ENCODE measurements around the gene RUSF1. TPM values are rescaled to one million over a fixed set of nuclear protein-coding genes. Genes with fewer than 3 reads are reported as not detected.

RUSF1 gene
- total and polyA plus RNA-seq, 4 donors = 15.3 to 71.7 (median 56.5) TPM

DNA sequence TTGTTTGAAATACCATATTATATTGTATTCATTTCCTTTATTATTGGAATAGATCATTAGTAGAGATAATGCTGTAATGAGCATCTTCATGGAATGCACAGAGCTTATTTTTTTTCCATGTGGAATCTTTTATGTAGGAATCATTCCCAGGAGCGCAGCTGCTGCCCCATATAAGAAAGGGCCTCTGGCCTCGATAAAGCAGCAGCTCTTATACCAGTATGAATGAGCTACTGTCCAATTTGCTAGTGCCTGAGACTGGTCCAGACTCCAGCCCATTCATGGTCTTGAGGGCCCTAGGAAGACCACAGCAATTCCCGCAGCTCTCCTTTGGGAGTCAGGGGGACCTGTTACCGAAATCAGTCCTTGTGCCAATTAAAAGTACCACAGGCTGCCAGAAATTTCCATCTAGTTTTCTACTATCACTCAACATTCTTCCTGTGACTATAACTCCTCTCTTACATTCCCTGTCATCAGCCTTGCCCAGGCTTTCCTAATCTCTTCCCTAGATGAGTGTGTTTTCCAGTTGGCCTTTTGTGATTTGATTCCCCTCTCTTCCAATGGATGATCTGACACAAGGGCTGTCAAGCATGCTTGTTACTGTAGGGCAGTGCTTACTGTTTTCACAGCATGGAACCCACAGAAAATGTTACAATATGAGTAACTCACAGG, 67.5 kb downstream of the RUSF1 start:
- intact Hi-C loops (cut with DNase I) = loop anchor here (10.0 kb wide), 1 partner anchor 256 kb away; the partner anchor contains the start of gene FUS (in 2 of the 2)
- no peak for ATAC-seq (ENCODE audit: low FRiP score)
- Histone ChIP-seq H3K36me3 (ENCODE audit: control insufficient read depth in 1 of 2, insufficient read depth in 2 of 2, low read length in 1 of 2) (no peaks in the 10 kb centered on the region), H3K4me3 (ENCODE audit: low read length in 2 of 2) (no peak overlapping the region), H3K9me3 (ENCODE audit: control insufficient read depth, low read length) (no peaks in the 10 kb centered on the region), H3K27ac (ENCODE audit: low read depth in 1 of 2, low read length in 2 of 2) (no peak overlapping the region), H3K4me1 (ENCODE audit: control insufficient read depth in 1 of 2, insufficient read depth in 2 of 2, low read length in 2 of 2) (no peaks in the 10 kb centered on the region), H3K27me3 (ENCODE audit: control insufficient read depth in 1 of 2, insufficient read depth in 2 of 2, low read length in 1 of 2) (no peaks in the 10 kb centered on the region)
- no peak for DNase-seq
- WGBS, 2 donors = 38 to 49% methylated on average over 4 of the region's 4 CpGs

DNA sequence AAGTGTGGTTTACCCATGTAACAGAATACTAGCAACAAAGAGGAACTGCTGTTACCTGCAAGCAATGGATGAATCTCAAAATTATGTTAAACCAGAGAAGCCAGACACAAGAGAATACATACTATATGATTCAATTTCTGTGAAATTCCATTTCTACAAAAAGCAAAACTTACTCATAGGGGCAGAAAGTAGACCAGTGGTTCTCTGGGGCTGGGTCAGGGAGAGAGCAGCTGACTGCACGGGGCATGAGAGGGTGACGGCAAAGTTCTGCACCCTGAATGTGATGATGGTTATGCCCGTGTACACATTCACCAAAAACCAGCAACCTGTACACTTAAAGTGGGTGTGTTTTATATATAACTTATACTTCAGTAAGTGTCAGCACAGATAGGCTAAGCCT, 68.7 kb downstream of the RUSF1 start:
- peak in 1 of 2 donors; percentile 2 for DNase-seq

More for the DNA sequence above, 68.7 kb downstream of the RUSF1 start:
- H3K4me1 ChIP-seq (ENCODE audit: control insufficient read depth in 1 of 2, insufficient read depth in 2 of 2, low read length in 2 of 2) = no peaks in the 10 kb centered on the region
- H3K27ac ChIP-seq (ENCODE audit: low read depth in 1 of 2, low read length in 2 of 2) = no peak overlapping the region
- WGBS, 2 donors = 74 to 75% methylated on average over 3 of the region's 3 CpGs
- intact Hi-C loops (cut with DNase I) = no loop called here
- H3K4me3 ChIP-seq (ENCODE audit: low read length in 2 of 2) = no peak overlapping the region
- no peaks in the 10 kb centered on the region for H3K36me3 ChIP-seq (ENCODE audit: control insufficient read depth in 1 of 2, insufficient read depth in 2 of 2, low read length in 1 of 2)
- ATAC-seq (ENCODE audit: low FRiP score) = no peak
- no peaks in the 10 kb centered on the region for H3K9me3 ChIP-seq (ENCODE audit: control insufficient read depth, low read length)
- H3K27me3 ChIP-seq (ENCODE audit: control insufficient read depth in 1 of 2, insufficient read depth in 2 of 2, low read length in 1 of 2) = no peaks in the 10 kb centered on the region

Other genes starting within 250 kb of the RUSF1 start
- gene ITGAM, start 248.4 kb downstream of the RUSF1 start, total RNA-seq = 10 to 100 TPM; 15.7 to 40.1 TPM
- 1 to 10 TPM in 1 of 2 donors, under 1 TPM in 1; 0.74 to 6.9 TPM for gene ITGAM, start 248.4 kb downstream of the RUSF1 start, polyA plus RNA-seq
- 10 to 100 TPM; 25.0 to 27.0 TPM for gene ITGAX, start 153.2 kb downstream of the RUSF1 start, total RNA-seq
- 1 to 10 TPM in 1 of 2 donors, under 1 TPM in 1; 0.79 to 5.1 TPM for gene ITGAX, start 153.2 kb downstream of the RUSF1 start, polyA plus RNA-seq
- under 1 TPM; 0.45 to 0.54 TPM for gene ITGAD, start 115.1 kb downstream of the RUSF1 start, total RNA-seq
- under 1 TPM in 1 of 2 donors, not detected in 1; 0.63 TPM for gene ITGAD, start 115.1 kb downstream of the RUSF1 start, polyA plus RNA-seq
- gene COX6A2, start 80.0 kb downstream of the RUSF1 start, total RNA-seq = 1 to 10 TPM in 1 of 2 donors, not detected in 1; 3.0 TPM
- 10 to 100 TPM in 1 of 2 donors, not detected in 1; 10.6 TPM for gene COX6A2, start 80.0 kb downstream of the RUSF1 start, polyA plus RNA-seq
- 1 to 10 TPM in 1 of 2 donors, under 1 TPM in 1; 0.68 to 1.9 TPM for gene ZNF843, start 65.6 kb downstream of the RUSF1 start, total RNA-seq
- 1 to 10 TPM in 1 of 2 donors, under 1 TPM in 1; 0.50 to 1.0 TPM for gene ZNF843, start 65.6 kb downstream of the RUSF1 start, polyA plus RNA-seq
- 1 to 10 TPM; 7.9 to 9.7 TPM for gene ARMC5, start 48.9 kb downstream of the RUSF1 start, total RNA-seq
- gene ARMC5, start 48.9 kb downstream of the RUSF1 start, polyA plus RNA-seq = 10 to 100 TPM in 1 of 2 donors, 1 to 10 TPM in 1; 2.1 to 14.1 TPM
- gene TGFB1I1, start 36.2 kb downstream of the RUSF1 start, total RNA-seq = 100 to 1,000 TPM; 166 to 240 TPM
- gene TGFB1I1, start 36.2 kb downstream of the RUSF1 start, polyA plus RNA-seq = 100 to 1,000 TPM; 124 to 232 TPM
- under 1 TPM; 0.24 to 0.65 TPM for gene SLC5A2, start 25.3 kb downstream of the RUSF1 start, total RNA-seq
- 1 to 10 TPM in 1 of 2 donors, not detected in 1; 2.3 TPM for gene SLC5A2, start 25.3 kb downstream of the RUSF1 start, polyA plus RNA-seq
- 1 to 10 TPM in 1 of 2 donors, not detected in 1; 4.7 TPM for gene AHSP, start 19.5 kb upstream of the RUSF1 start, total RNA-seq
- not detected for gene AHSP, start 19.5 kb upstream of the RUSF1 start, polyA plus RNA-seq